Activated CD8-positive, alpha-beta memory T cell treated with anti-CD3 and anti-CD28 coated beads for 1 hour (primary cell): ENCODE data around the gene ADM2.
A peak's percentile ranks its signal among the peaks of the same experiment; 100 is the strongest.

ENCODE experiments used
- DNase-seq, 2 donors: peaks; one replicate each; pipeline ENCODE4 v3.0.0-alpha.2; 2020; ENCODE audit warnings: low read depth in 1 of 2; ENCODE audit errors: extremely low read depth in 1 of 2

Gene ADM2

DNA sequence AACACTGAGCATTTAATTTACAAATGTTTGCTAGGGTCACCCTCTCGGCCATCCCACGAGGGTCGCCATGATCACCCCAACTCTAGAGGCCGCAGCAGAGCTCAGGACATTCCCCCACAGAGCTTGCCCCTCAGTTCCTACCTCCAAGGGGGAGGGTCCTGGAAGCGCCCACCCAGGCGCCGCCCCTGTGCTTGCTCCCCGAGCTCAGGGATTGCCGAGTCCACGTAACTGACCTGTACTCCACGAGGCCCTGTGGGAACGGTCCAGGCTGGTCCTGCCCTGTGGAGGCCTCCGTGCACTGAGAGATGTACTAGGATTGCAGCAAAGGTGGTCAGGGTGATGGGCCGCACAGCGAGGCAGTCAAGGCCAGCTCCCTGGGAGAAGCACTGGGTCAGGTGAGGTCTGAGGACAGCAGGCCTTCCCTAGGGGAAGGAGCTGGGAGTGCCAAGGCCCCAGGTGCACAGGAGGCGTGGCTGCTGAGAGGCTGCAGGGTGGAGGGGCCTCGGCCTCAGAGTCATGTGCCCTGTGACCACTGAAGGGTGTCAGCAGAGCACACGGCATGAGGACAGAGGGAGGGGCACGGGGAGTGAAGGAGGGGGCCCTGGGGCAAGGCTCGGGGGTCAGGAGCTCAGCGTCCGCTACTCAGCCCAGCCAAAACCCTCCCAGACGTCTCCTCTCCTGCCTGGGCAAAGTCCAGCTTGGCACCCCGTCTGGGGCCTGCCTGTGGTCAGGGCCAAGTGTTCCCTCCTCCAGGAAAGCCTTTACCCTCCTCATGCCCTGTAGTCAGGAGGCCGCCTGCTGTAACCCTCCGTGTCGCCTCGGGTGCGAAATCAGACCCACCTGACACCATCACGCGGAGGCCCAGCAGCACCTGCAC lies 2.9 kb downstream of the ADM2 start:
- DNase-seq: no peak

- no peak for DNase-seq
Measured at GRCh38 chr22:50485221-50486131, 4.1 kb downstream of the ADM2 start.

- no peak for DNase-seq
Measured at GRCh38 chr22:50486561-50487289, 5.4 kb downstream of the ADM2 start, which contains the start of gene MIOX. Gene MIOX, plus strand, starts transcription at chr22:50486859. Its CDS starts 39 bp downstream, at chr22:50486898.

- no peak for DNase-seq
Measured at GRCh38 chr22:50487290-50488005, 6.1 kb downstream of the ADM2 start.

GRCh38 chr22:50488006-50488677 lies 6.8 kb downstream of the ADM2 start:
- DNase-seq: no peak

DNA sequence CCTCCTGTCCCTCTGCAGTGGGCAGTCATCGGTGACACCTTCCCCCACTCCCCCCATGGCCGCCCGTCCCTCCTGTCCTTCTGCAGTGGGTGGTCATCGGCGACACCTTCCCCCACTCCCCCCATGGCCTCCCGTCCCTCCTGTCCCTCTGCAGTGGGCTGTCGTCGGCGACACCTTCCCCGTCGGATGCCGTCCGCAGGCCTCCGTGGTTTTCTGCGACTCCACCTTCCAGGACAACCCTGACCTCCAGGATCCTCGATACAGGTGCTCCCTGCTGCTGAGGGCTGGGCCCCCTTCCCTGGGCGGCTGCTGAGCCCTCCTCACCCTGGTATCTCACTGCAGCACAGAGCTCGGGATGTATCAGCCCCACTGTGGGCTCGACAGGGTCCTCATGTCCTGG lies 7.5 kb downstream of the ADM2 start:
- no peak for DNase-seq

DNA sequence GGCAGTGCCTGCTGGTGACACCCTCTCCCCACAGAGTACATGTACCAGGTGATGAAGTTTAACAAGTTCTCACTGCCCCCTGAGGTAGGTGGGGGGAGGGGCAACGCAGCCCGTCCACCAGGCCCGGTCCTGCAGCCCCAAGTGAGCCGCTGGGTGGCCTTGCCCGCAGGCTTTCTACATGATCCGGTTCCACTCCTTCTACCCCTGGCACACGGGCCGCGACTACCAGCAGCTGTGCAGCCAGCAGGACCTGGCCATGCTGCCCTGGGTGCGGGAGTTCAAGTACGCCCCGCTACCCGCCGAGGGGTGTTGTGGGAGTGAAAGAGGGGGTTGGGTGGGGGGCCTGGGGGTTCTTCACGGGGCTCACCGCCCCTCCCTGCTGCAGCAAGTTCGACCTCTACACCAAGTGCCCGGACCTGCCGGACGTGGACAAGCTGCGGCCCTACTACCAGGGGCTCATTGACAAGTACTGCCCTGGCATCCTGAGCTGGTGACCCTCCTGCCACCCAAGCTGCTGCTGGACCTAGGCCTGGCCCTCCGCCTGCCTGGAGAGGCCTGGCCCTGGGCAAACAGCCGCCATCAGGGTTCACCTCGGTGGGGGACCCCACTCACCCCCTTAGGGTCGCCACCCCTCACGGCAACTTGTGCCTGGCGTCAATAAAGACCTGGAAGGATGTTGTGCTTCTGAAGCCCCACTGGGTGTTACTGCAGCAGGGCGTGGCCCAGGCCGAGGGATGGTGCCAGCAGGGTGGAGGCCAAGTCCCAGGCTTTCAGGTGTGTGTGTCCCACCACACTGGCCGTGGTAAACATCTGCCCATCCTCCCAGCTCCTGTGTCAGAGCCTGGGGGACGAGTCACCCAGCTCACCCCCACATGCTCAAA lies 8.3 kb downstream of the ADM2 start:
- no peak for DNase-seq

GRCh38 chr22:50490531-50491308 lies 9.4 kb downstream of the ADM2 start:
- no peak for DNase-seq

DNA sequence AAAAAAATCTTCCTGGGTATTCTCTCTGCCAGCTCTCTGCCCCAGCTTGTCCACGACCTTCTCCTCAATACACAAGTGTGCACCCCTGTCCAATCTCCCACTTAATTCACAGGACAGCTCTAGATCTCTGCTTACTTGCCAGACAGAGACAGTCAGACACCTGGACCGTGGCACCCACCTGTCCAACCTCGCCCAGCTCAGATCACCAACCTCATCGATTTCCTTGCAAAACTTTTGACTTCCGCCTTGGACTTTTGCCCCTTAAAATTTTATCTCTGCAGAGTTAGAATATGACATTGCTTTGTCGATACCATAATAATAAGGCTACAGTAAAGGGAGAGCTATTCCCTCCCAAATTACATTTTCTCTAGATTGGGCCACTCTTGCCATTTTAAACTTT lies 15.8 kb downstream of the ADM2 start:
- DNase-seq: no peak

DNA sequence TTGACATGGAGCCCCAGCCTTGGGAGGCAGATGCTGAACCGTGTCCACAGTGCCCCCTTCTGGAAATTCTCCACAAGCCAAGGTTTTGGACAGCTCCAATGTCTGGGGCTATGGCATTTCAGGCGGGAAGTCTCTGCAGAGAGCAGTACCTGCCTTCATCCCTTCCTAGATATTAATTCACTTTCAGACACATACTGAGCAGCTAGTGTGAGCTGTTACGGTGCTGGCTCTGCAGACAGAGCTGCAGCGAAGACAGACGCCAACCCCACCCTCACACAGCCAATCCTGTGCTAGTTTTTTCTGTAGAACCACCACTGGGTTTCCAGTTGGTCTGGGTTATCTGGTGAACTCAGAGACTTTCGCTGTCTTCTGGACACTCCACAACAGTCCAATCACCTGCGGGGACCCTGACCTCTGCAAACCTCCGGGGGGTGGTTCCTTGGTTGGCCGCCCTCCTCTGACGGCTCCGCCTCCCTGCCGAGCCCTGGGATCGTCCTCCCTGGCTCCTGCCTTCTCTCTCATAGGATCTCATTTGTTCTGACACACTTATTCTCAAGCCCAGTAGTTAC lies 17.1 kb downstream of the ADM2 start:
- DNase-seq: peak; percentile 38 to 42

GRCh38 chr22:50500452-50500851 lies 19.1 kb downstream of the ADM2 start:
- DNase-seq: no peak

GRCh38 chr22:50502096-50502495 lies 20.8 kb downstream of the ADM2 start:
- no peak for DNase-seq

GRCh38 chr22:50502628-50503474 lies 21.5 kb downstream of the ADM2 start:
- DNase-seq: no peak

- DNase-seq: no peak
Measured at GRCh38 chr22:50503475-50504145, 22.3 kb downstream of the ADM2 start.

DNA sequence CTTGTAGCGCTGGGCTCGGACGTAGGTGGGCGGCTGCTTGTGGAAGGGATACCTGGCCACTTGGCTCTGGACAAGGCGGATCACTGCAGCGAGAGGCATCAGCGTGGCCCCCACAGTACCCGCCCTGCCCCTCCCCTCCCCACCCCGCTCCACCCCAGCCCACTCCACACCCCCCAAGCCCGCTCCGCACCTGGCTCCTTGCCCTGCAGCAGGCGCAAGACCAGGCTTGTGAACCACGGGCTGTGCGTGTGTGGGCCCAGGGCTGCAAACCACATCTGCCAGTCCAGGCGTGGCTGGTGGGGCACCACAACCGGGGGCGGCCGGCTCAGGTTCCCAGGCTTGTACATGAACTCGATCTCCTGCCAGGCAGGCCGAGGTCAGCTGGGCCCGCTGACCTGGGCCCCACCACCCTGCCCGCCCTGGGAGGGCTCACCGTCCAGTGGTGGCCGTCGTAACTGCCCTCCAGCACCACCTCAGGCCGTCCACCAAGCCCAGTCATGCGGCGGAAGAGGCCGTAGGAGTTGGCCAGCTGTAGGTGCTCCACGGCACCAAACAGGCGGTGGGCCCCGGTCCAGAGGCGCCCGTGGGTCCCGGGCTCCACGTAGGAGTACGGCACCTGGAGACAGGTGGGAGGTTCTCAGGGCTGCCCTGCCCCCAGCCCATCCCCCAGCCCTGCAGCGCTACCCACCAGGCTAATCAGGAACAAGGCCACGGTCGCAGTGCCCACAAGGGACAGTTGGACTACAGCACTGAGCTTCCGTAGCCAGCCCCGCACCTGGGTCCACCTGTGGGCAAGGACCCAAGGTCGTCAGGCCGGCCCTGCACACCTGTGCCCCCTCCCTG lies 23.2 kb downstream of the ADM2 start:
- DNase-seq: no peak
